Spleen (tissue), 11 donors: Measurements from ENCODE around the gene FGF22. TPM values are rescaled to one million over a fixed set of nuclear protein-coding genes. Genes with fewer than 3 reads are reported as not detected.

Experiments used
- DNase-seq: peaks from one replicate; pipeline ENCODE4 v3.0.0-alpha.2; 2020
- H3K27ac ChIP-seq, 8 donors: fragments of 200-600 bp; sonication (generic) in 7 of 8; 1 replicate in 4 of 8; 2 replicates in 4 of 8; pipeline versions ENCODE4 v1.5.0 to v1.8.0; 2016 to 2021; ENCODE audit warnings: inconsistent platforms in 4 of 8, mild to moderate bottlenecking in 4 of 8, moderate library complexity in 1 of 8
- H3K27me3 ChIP-seq, 7 donors: fragments of 200-600 bp; sonication (generic) in 6 of 7; replicated peaks in 1 of 7; 1 replicate in 4 of 7; 2 replicates in 3 of 7; pipeline versions ENCODE4 v1.5.0 to v1.8.0; 2016 to 2021; ENCODE audit warnings: inconsistent platforms in 3 of 7, mild to moderate bottlenecking in 1 of 7
- H3K36me3 ChIP-seq, 6 donors: fragments of 200-600 bp; sonication (generic) in 5 of 6; 1 replicate in 4 of 6; 2 replicates in 2 of 6; pipeline versions ENCODE4 v1.5.0 to v1.8.0; 2016 to 2021; ENCODE audit warnings: inconsistent platforms in 2 of 6
- H3K4me1 ChIP-seq, 6 donors: fragments of 200-600 bp; sonication (generic) in 5 of 6; 1 replicate in 3 of 6; 2 replicates in 3 of 6; pipeline versions ENCODE4 v1.5.0 to v1.8.0; 2016 to 2021; ENCODE audit warnings: inconsistent platforms in 3 of 6
- H3K4me3 ChIP-seq, 8 donors: fragments of 200-600 bp; sonication (generic) in 7 of 8; 1 replicate in 4 of 8; 2 replicates in 4 of 8; pipeline versions ENCODE4 v1.5.0 to v1.8.0; 2016 to 2021; ENCODE audit warnings: inconsistent platforms in 4 of 8, mild to moderate bottlenecking in 4 of 8, moderate library complexity in 2 of 8
- H3K9me3 ChIP-seq, 8 donors: fragments of 200-600 bp; sonication (generic) in 7 of 8; 1 replicate in 4 of 8; 2 replicates in 4 of 8; pipeline versions ENCODE4 v1.5.0 to v1.8.0; 2016 to 2021; ENCODE audit warnings: inconsistent platforms in 4 of 8
- POLR2A ChIP-seq, 3 donors: fragments of 450-650 bp; IDR thresholded peaks; one replicate each; pipeline ENCODE4 v1.5.1; 2017; ENCODE audit warnings: antibody characterized with exemption in 3 of 3, mild to moderate bottlenecking in 1 of 3
- POLR2AphosphoS5 ChIP-seq, 3 donors: sonication (generic); formaldehyde crosslinking; IDR thresholded peaks; one replicate each; pipeline ENCODE4 v1.5.1; 2017; ENCODE audit warnings: antibody characterized with exemption in 3 of 3
- WGBS, 5 donors: extraction: QIAGEN DNeasy Blood & Tissue Kit in 3 of 5; methylation state at CpG; one replicate each; pipeline versions ENCODE4 v1.1.5 to v1.1.7; 2013 to 2018; 5-methylcytosine and 5-hydroxymethylcytosine counted together
- intact Hi-C: fragments of 100-400 bp; cut with DNase I; formaldehyde crosslinking; loops from one replicate; pipeline ENCODE4 v1.15.0; 2023; ENCODE audit warnings: low total_unique reads
- polyA plus RNA-seq, 3 donors: library from polyadenylated mRNA; stranded (reverse); fragments of 200-250 nt; gene quantifications; one replicate each; pipeline ENCODE4 v1.2.1, GENCODE V29; 2013
- total RNA-seq, 7 donors: library from RNA; depleted of rRNA in 3 of 7; stranded (reverse); fragments of >200 nt in 3 of 7; fragmentation: NEBNext Ultra II Directional in 4 of 7; extraction: Animal tissue kit (Norgen Biotek cat#: 25700) in 4 of 7; gene quantifications; one replicate each; pipeline versions ENCODE4 v1.1.0 to v1.2.1, GENCODE V29; 2016 to 2021
- TF ChIP-seq, protein P1 (sequence below), 11 experiments: fragments of 200-600 bp in 7 of 11; fragments of 450-650 bp in 4 of 11; sonication (generic) in 4 of 11; IDR thresholded peaks in 8 of 11; conservative IDR thresholded peaks in 3 of 11; 1 replicate in 7 of 11; 2 replicates in 4 of 11; pipeline versions ENCODE4 v1.4.0 to v1.8.0; 2016 to 2021; ENCODE audit warnings: antibody characterized with exemption in 11 of 11, inconsistent platforms in 4 of 11, mild to moderate bottlenecking in 1 of 11
- donor health status: healthy with polysubstance abuse.
- donor health status: DM: no; HTN: no; CAD: no; lungs with moderate emphysema.
- donor health status: DM: no; HTN: no; CAD: no.
- donor health status: Bipolar disorder and iron deficiency.
- donor health status: healthy.
- donor health status: DM: no; HTN: no; CAD: no.
- donor health status: DM: yes; HTN: yes; CAD: no.

Gene FGF22
- total and polyA plus RNA-seq, 10 donors, result 0.10 to 0.61 (median 0.23) TPM; not detected in 6

DNA sequence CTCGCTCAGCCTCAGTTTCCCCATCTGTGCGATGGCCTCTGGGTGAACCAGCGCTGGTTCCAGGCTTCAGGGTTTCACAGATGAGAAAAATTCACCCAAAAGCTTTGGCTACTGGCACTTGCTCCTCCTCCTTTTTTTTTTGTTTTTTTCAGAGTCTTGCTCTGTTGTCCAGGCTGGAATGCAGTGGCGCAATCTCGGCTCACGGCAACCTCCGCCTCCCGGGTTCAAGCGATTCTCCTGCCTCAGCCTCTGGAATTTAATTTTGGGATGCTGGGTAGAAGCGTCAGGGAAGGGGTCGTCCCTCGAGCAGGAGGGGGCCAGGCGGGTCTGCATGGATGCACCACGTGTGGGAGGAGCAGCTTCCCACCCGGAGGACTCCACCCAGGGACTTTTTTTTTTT, 48.5 kb downstream of the FGF22 start:
- DNase-seq, result no peak
- WGBS, 5 donors, result 70 to 82% (median 79%) methylated on average over 15 of the region's 15 CpGs

DNA sequence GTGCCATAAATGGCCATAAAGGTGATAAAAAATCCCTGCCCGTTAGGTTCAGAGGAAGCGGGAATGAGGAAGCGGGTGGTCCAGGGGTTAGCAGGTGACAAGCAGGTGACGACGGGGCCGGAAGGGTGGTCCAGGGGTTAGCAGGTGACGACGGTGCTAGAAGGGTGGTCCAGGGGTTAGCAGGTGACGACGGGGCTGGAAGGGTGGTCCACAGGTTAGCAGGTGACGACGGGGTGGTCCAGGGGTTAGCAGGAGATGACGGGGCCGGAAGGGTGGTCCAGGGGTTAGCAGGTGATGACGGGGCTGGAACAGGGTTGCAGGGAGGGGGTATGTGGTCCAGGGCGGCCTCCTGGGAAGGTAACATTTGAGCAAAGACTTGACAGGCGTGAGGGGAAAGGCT, 49.3 kb downstream of the FGF22 start:
- WGBS, 5 donors, result 69 to 92% (median 81%) methylated on average over 16 to 17 of the region's 17 CpGs
- no peak for DNase-seq
- no peak overlapping the region for H3K27ac ChIP-seq
- no peaks in the 10 kb centered on the region for H3K4me1 ChIP-seq
- intact Hi-C loops, result no loop called here
- H3K27me3 ChIP-seq, result peaks cover 0 to 1% (median 0%) of the 10 kb centered on the region in 7 donors
- TF ChIP-seq POLR2AphosphoS5 (IDR thresholded peaks at IDR 0.05) (no peak), POLR2A (IDR thresholded peaks at IDR 0.05) (no peak)
- TF ChIP-seq, protein P1, sequence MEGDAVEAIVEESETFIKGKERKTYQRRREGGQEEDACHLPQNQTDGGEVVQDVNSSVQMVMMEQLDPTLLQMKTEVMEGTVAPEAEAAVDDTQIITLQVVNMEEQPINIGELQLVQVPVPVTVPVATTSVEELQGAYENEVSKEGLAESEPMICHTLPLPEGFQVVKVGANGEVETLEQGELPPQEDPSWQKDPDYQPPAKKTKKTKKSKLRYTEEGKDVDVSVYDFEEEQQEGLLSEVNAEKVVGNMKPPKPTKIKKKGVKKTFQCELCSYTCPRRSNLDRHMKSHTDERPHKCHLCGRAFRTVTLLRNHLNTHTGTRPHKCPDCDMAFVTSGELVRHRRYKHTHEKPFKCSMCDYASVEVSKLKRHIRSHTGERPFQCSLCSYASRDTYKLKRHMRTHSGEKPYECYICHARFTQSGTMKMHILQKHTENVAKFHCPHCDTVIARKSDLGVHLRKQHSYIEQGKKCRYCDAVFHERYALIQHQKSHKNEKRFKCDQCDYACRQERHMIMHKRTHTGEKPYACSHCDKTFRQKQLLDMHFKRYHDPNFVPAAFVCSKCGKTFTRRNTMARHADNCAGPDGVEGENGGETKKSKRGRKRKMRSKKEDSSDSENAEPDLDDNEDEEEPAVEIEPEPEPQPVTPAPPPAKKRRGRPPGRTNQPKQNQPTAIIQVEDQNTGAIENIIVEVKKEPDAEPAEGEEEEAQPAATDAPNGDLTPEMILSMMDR (IDR thresholded peaks at IDR 0.05 in 8 of 11, conservative IDR thresholded peaks at IDR 0.05 in 3 of 11), result no peak
- H3K9me3 ChIP-seq, result no peaks in the 10 kb centered on the region
- H3K36me3 ChIP-seq, result no peaks in the 10 kb centered on the region
- H3K4me3 ChIP-seq, result no peak overlapping the region

More for the DNA sequence above, 48.5 kb downstream of the FGF22 start:
- H3K27ac ChIP-seq, result no peak overlapping the region
- no peaks in the 10 kb centered on the region for H3K9me3 ChIP-seq
- H3K4me1 ChIP-seq, result no peaks in the 10 kb centered on the region
- no peaks in the 10 kb centered on the region for H3K27me3 ChIP-seq
- TF ChIP-seq, protein P1 (IDR thresholded peaks at IDR 0.05 in 8 of 11, conservative IDR thresholded peaks at IDR 0.05 in 3 of 11), result no peak
- TF ChIP-seq POLR2AphosphoS5 (IDR thresholded peaks at IDR 0.05), result no peak
- no peak for TF ChIP-seq POLR2A (IDR thresholded peaks at IDR 0.05)
- no peak overlapping the region for H3K4me3 ChIP-seq
- no peaks in the 10 kb centered on the region for H3K36me3 ChIP-seq
- intact Hi-C loops, result no loop called here

DNA sequence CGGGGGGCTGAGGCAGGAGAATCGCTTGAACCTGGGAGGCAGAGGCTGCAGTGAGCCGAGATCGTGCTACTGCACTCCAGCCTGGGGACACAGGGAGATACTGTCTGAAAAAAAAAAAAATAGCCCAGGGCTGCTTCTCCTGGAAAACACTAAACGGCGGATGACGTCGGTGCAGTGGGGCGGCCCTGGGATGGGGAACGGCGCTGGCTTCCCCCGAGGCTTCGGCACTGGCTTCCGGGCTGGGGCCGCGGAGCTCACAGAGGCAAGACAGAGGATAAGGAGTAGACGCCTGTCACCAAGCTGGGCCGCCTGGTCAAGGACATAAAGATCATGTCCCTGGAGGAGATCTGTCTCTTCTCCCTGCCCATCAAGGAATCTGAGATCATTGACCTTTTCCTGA, 50.5 kb downstream of the FGF22 start:
- H3K4me1 ChIP-seq, result peaks cover 0 to 9% (median 5%) of the 10 kb centered on the region in 6 donors
- no peaks in the 10 kb centered on the region for H3K9me3 ChIP-seq
- H3K27ac ChIP-seq, result no peak overlapping the region
- no peaks in the 10 kb centered on the region for H3K36me3 ChIP-seq
- no peak for DNase-seq
- WGBS, 5 donors, result 67 to 81% (median 77%) methylated on average over 16 to 18 of the region's 18 CpGs
- no peak overlapping the region for H3K4me3 ChIP-seq
- intact Hi-C loops, result no loop called here
- TF ChIP-seq POLR2AphosphoS5 (IDR thresholded peaks at IDR 0.05) (no peak), POLR2A (IDR thresholded peaks at IDR 0.05) (no peak)
- TF ChIP-seq, protein P1 (IDR thresholded peaks at IDR 0.05 in 8 of 11, conservative IDR thresholded peaks at IDR 0.05 in 3 of 11), result no peak
- peaks cover 0 to 13% (median 8%) of the 10 kb centered on the region in 7 donors for H3K27me3 ChIP-seq

Other genes with a start within 250 kb of the FGF22 start
- gene C2CD4C, start 230.7 kb upstream of the FGF22 start, total RNA-seq, result 1 to 10 TPM in 2 of 7 donors, under 1 TPM in 4, not detected in 1; 0.23 to 2.1 (median 0.85) TPM
- under 1 TPM; 0.26 to 0.91 (median 0.67) TPM for gene C2CD4C, start 230.7 kb upstream of the FGF22 start, polyA plus RNA-seq
- 10 to 100 TPM; 25.5 to 90.1 (median 43.2) TPM for gene SHC2, start 178.8 kb upstream of the FGF22 start, total RNA-seq
- 100 to 1,000 TPM in 1 of 3 donors, 10 to 100 TPM in 2; 19.6 to 123 (median 78.5) TPM for gene SHC2, start 178.8 kb upstream of the FGF22 start, polyA plus RNA-seq
- gene MADCAM1, start 143.4 kb upstream of the FGF22 start, total RNA-seq, result 10 to 100 TPM in 3 of 7 donors, 1 to 10 TPM in 4; 5.1 to 33.6 (median 5.9) TPM
- 10 to 100 TPM in 1 of 3 donors, 1 to 10 TPM in 2; 3.0 to 23.9 (median 3.4) TPM for gene MADCAM1, start 143.4 kb upstream of the FGF22 start, polyA plus RNA-seq
- 10 to 100 TPM; 16.1 to 23.7 (median 19.5) TPM for gene TPGS1, start 132.4 kb upstream of the FGF22 start, total RNA-seq
- gene TPGS1, start 132.4 kb upstream of the FGF22 start, polyA plus RNA-seq, result 10 to 100 TPM in 2 of 3 donors, 1 to 10 TPM in 1; 9.8 to 24.4 (median 19.4) TPM
- gene CDC34, start 108.1 kb upstream of the FGF22 start, total RNA-seq, result 10 to 100 TPM; 36.5 to 52.4 (median 48.3) TPM
- gene CDC34, start 108.1 kb upstream of the FGF22 start, polyA plus RNA-seq, result 10 to 100 TPM; 35.9 to 83.9 (median 68.7) TPM
- 10 to 100 TPM in 4 of 7 donors, 1 to 10 TPM in 3; 3.9 to 19.5 (median 13.5) TPM for gene GZMM, start 95.8 kb upstream of the FGF22 start, total RNA-seq
- 10 to 100 TPM in 2 of 3 donors, 1 to 10 TPM in 1; 9.4 to 19.1 (median 16.3) TPM for gene GZMM, start 95.8 kb upstream of the FGF22 start, polyA plus RNA-seq
- 100 to 1,000 TPM; 180 to 307 (median 274) TPM for gene BSG, start 67.3 kb upstream of the FGF22 start, total RNA-seq
- 100 to 1,000 TPM in 2 of 3 donors, 10 to 100 TPM in 1; 95.3 to 141 (median 139) TPM for gene BSG, start 67.3 kb upstream of the FGF22 start, polyA plus RNA-seq
- gene HCN2, start 50.0 kb upstream of the FGF22 start, total RNA-seq, result 1 to 10 TPM in 1 of 7 donors, under 1 TPM in 4, not detected in 2; 0.19 to 1.1 (median 0.54) TPM
- under 1 TPM; 0.09 to 0.19 (median 0.11) TPM for gene HCN2, start 50.0 kb upstream of the FGF22 start, polyA plus RNA-seq
- 10 to 100 TPM; 28.6 to 55.6 (median 49.7) TPM for gene POLRMT, start 6.3 kb upstream of the FGF22 start, total RNA-seq
- gene POLRMT, start 6.3 kb upstream of the FGF22 start, polyA plus RNA-seq, result 100 to 1,000 TPM in 2 of 3 donors, 10 to 100 TPM in 1; 67.8 to 105 (median 102) TPM
- 10 to 100 TPM; 49.2 to 95.1 (median 57.7) TPM for gene RNF126, start 23.3 kb downstream of the FGF22 start, total RNA-seq
- gene RNF126, start 23.3 kb downstream of the FGF22 start, polyA plus RNA-seq, result 10 to 100 TPM; 38.1 to 55.3 (median 45.0) TPM
- 10 to 100 TPM; 11.5 to 43.4 (median 16.6) TPM for gene FSTL3, start 36.5 kb downstream of the FGF22 start, total RNA-seq
- gene FSTL3, start 36.5 kb downstream of the FGF22 start, polyA plus RNA-seq, result 10 to 100 TPM in 2 of 3 donors, 1 to 10 TPM in 1; 5.6 to 31.2 (median 10.9) TPM
- gene PRSS57, start 55.6 kb downstream of the FGF22 start, total RNA-seq, result 1 to 10 TPM in 2 of 7 donors, under 1 TPM in 3, not detected in 2; 0.46 to 2.5 (median 0.60) TPM
- under 1 TPM; 0.24 to 0.70 (median 0.27) TPM for gene PRSS57, start 55.6 kb downstream of the FGF22 start, polyA plus RNA-seq
- 10 to 100 TPM; 19.9 to 80.1 (median 30.0) TPM for gene PALM, start 69.1 kb downstream of the FGF22 start, total RNA-seq
- 10 to 100 TPM in 1 of 3 donors, 1 to 10 TPM in 2; 6.0 to 24.1 (median 7.0) TPM for gene PALM, start 69.1 kb downstream of the FGF22 start, polyA plus RNA-seq
- gene MISP, start 111.2 kb downstream of the FGF22 start, total RNA-seq, result not detected
- gene MISP, start 111.2 kb downstream of the FGF22 start, polyA plus RNA-seq, result under 1 TPM in 1 of 3 donors, not detected in 2; 0.13 TPM
- 100 to 1,000 TPM; 147 to 305 (median 247) TPM for gene PTBP1, start 157.6 kb downstream of the FGF22 start, total RNA-seq
- 100 to 1,000 TPM in 1 of 3 donors, 10 to 100 TPM in 2; 89.9 to 130 (median 98.6) TPM for gene PTBP1, start 157.6 kb downstream of the FGF22 start, polyA plus RNA-seq
- gene PLPPR3, start 182.1 kb downstream of the FGF22 start, total RNA-seq, result under 1 TPM in 5 of 7 donors, not detected in 2; 0.27 to 0.79 (median 0.43) TPM
- gene PLPPR3, start 182.1 kb downstream of the FGF22 start, polyA plus RNA-seq, result under 1 TPM in 1 of 3 donors, not detected in 2; 0.03 TPM
- gene AZU1, start 188.0 kb downstream of the FGF22 start, total RNA-seq, result 10 to 100 TPM in 3 of 7 donors, 1 to 10 TPM in 4; 3.1 to 69.7 (median 9.6) TPM
- 1 to 10 TPM; 1.7 to 7.6 (median 4.2) TPM for gene AZU1, start 188.0 kb downstream of the FGF22 start, polyA plus RNA-seq
- gene PRTN3, start 201.1 kb downstream of the FGF22 start, total RNA-seq, result 100 to 1,000 TPM in 1 of 7 donors, 10 to 100 TPM in 3, 1 to 10 TPM in 3; 2.8 to 168 (median 11.7) TPM
- gene PRTN3, start 201.1 kb downstream of the FGF22 start, polyA plus RNA-seq, result 1 to 10 TPM in 2 of 3 donors, under 1 TPM in 1; 0.89 to 3.3 (median 1.3) TPM
- gene ELANE, start 212.4 kb downstream of the FGF22 start, total RNA-seq, result 100 to 1,000 TPM in 1 of 7 donors, 10 to 100 TPM in 4, 1 to 10 TPM in 2; 3.9 to 137 (median 17.0) TPM
- gene ELANE, start 212.4 kb downstream of the FGF22 start, polyA plus RNA-seq, result 1 to 10 TPM; 2.8 to 6.7 (median 5.4) TPM
- gene CFD, start 219.8 kb downstream of the FGF22 start, total RNA-seq, result 10 to 100 TPM; 11.3 to 59.5 (median 26.2) TPM
- gene CFD, start 219.8 kb downstream of the FGF22 start, polyA plus RNA-seq, result 10 to 100 TPM in 2 of 3 donors, 1 to 10 TPM in 1; 6.6 to 25.3 (median 18.4) TPM